Bone marrow (tissue), 2 donors: ENCODE data around the gene ST8SIA6.
"Not testable (repeated sequence)": the region's sequence is repeated elsewhere in the genome, so short reads cannot be mapped to it uniquely, and the experiment has no call there.

Source experiments
- DNase-seq, 2 donors: peaks; one replicate each; lab custom pipeline; 2025; lab: John Stamatoyannopoulos, UW

ST8SIA6 gene

GRCh38 chr10:17457083-17457482, 2.7 kb upstream of the ST8SIA6 start:
- no peak for DNase-seq

GRCh38 chr10:17456032-17456548, 1.7 kb upstream of the ST8SIA6 start:
- no peak for DNase-seq

GRCh38 chr10:17455015-17455520, 673 bp upstream of the ST8SIA6 start:
- no peak for DNase-seq

GRCh38 chr10:17453373-17454091, 863 bp downstream of the ST8SIA6 start:
- peak in 1 of 2 donors; percentile 66 for DNase-seq

- no peak for DNase-seq
Measured at GRCh38 chr10:17453035-17453372, 1.4 kb downstream of the ST8SIA6 start.

GRCh38 chr10:17452060-17452841, 2.1 kb downstream of the ST8SIA6 start:
- DNase-seq = peak in 1 of 2 donors; percentile 24

GRCh38 chr10:17450024-17450423, 4.4 kb downstream of the ST8SIA6 start:
- DNase-seq = no peak

- no peak for DNase-seq
Measured at GRCh38 chr10:17445400-17445998, 8.9 kb downstream of the ST8SIA6 start.

- DNase-seq = no peak
Measured at GRCh38 chr10:17444388-17444714, 10.0 kb downstream of the ST8SIA6 start.

GRCh38 chr10:17443707-17444387, 10.5 kb downstream of the ST8SIA6 start:
- peak in 1 of 2 donors; percentile 48 for DNase-seq

- no peak for DNase-seq
Measured at GRCh38 chr10:17438583-17438982, 15.8 kb downstream of the ST8SIA6 start.

GRCh38 chr10:17436578-17436977, 17.8 kb downstream of the ST8SIA6 start:
- not testable (repeated sequence) for DNase-seq

- no peak for DNase-seq
Measured at GRCh38 chr10:17435953-17436352, 18.4 kb downstream of the ST8SIA6 start.

GRCh38 chr10:17435187-17435586, 19.2 kb downstream of the ST8SIA6 start:
- DNase-seq = no peak

- no peak for DNase-seq
Measured at GRCh38 chr10:17432723-17433122, 21.7 kb downstream of the ST8SIA6 start.

GRCh38 chr10:17431871-17432311, 22.5 kb downstream of the ST8SIA6 start:
- peak in 1 of 2 donors; percentile 71 for DNase-seq

- peak in 1 of 2 donors; percentile 50 for DNase-seq
Measured at GRCh38 chr10:17430647-17431355, 23.6 kb downstream of the ST8SIA6 start.

- no peak for DNase-seq
Measured at GRCh38 chr10:17429490-17429889, 24.9 kb downstream of the ST8SIA6 start.

- peak in 1 of 2 donors; percentile 58 for DNase-seq
Measured at GRCh38 chr10:17428351-17429097, 25.9 kb downstream of the ST8SIA6 start.

- DNase-seq = no peak
Measured at GRCh38 chr10:17427666-17428350, 26.6 kb downstream of the ST8SIA6 start.
